GM23248 (cell line): ENCODE data around the gene CDHR1.

ENCODE experiments used
- EZH2 ChIP-seq: fragments of 200-600 bp; sonication (generic); IDR thresholded peaks from 2 replicates; pipeline ENCODE4 v1.6.1; 2018; ENCODE audit warnings: antibody characterized with exemption, mild to moderate bottlenecking; ENCODE audit not compliant: insufficient read depth, poor library complexity, severe bottlenecking
- EZH2phosphoT487 ChIP-seq: fragments of 200-600 bp; sonication (generic); IDR thresholded peaks from 2 replicates; pipeline ENCODE4 v1.6.1; 2018; ENCODE audit warnings: antibody characterized with exemption, moderate library complexity, mild to moderate bottlenecking, low read depth; ENCODE audit not compliant: insufficient read depth

- TF ChIP-seq EZH2 (no peak), EZH2phosphoT487 (no peak)
Observed at GRCh38 chr10:84214046-84214572, 19.8 kb downstream of the CDHR1 start.
